Measurements from ENCODE around the gene MRPS9.

The MRPS9 gene

GRCh38 chr2:105037572-105038382 is at the start of gene MRPS9:
MRPS9 (plus strand) TSS chr2:105038069; CDS start chr2:105038093, 24 bp downstream.
- peak; percentile 98 for DNase-seq
- in situ Hi-C loops (cut with HindIII; ENCODE audit: low pct_ligation_motif_present, low pct_unique_long_range_greater_than_20kb, low sequenced_read_pairs): no loop called here

GRCh38 chr2:105005181-105005951 is 32.5 kb upstream of the MRPS9 start:
- in situ Hi-C loops (cut with HindIII; ENCODE audit: low pct_ligation_motif_present, low pct_unique_long_range_greater_than_20kb, low sequenced_read_pairs): no loop called here
- no peak for DNase-seq

- in situ Hi-C loops (cut with HindIII; ENCODE audit: low pct_ligation_motif_present, low pct_unique_long_range_greater_than_20kb, low sequenced_read_pairs): no loop called here
- DNase-seq: no peak
Measured at GRCh38 chr2:105007367-105007766, 30.5 kb upstream of the MRPS9 start.

GRCh38 chr2:105032476-105032875 is 5.4 kb upstream of the MRPS9 start:
- in situ Hi-C loops (cut with HindIII; ENCODE audit: low pct_ligation_motif_present, low pct_unique_long_range_greater_than_20kb, low sequenced_read_pairs): no loop called here
- no peak for DNase-seq

GRCh38 chr2:105034170-105034569 is 3.7 kb upstream of the MRPS9 start:
- DNase-seq: no peak
- in situ Hi-C loops (cut with HindIII; ENCODE audit: low pct_ligation_motif_present, low pct_unique_long_range_greater_than_20kb, low sequenced_read_pairs): no loop called here

- peak; percentile 12 for DNase-seq
- in situ Hi-C loops (cut with HindIII; ENCODE audit: low pct_ligation_motif_present, low pct_unique_long_range_greater_than_20kb, low sequenced_read_pairs): no loop called here
Measured at GRCh38 chr2:105038383-105039061, 653 bp downstream of the MRPS9 start.

- no peak for DNase-seq
- in situ Hi-C loops (cut with HindIII; ENCODE audit: low pct_ligation_motif_present, low pct_unique_long_range_greater_than_20kb, low sequenced_read_pairs): no loop called here
Measured at GRCh38 chr2:105039559-105039958, 1.7 kb downstream of the MRPS9 start.

- no peak for DNase-seq
- in situ Hi-C loops (cut with HindIII; ENCODE audit: low pct_ligation_motif_present, low pct_unique_long_range_greater_than_20kb, low sequenced_read_pairs): no loop called here
Measured at GRCh38 chr2:105042189-105042588, 4.3 kb downstream of the MRPS9 start.

- in situ Hi-C loops (cut with HindIII; ENCODE audit: low pct_ligation_motif_present, low pct_unique_long_range_greater_than_20kb, low sequenced_read_pairs): no loop called here
- DNase-seq: no peak
Measured at GRCh38 chr2:105052773-105053172, 14.9 kb downstream of the MRPS9 start.

GRCh38 chr2:105055613-105056012 is 17.7 kb downstream of the MRPS9 start:
- in situ Hi-C loops (cut with HindIII; ENCODE audit: low pct_ligation_motif_present, low pct_unique_long_range_greater_than_20kb, low sequenced_read_pairs): no loop called here
- no peak for DNase-seq

- no peak for DNase-seq
- in situ Hi-C loops (cut with HindIII; ENCODE audit: low pct_ligation_motif_present, low pct_unique_long_range_greater_than_20kb, low sequenced_read_pairs): no loop called here
Measured at GRCh38 chr2:105056245-105056644, 18.4 kb downstream of the MRPS9 start.

GRCh38 chr2:105057005-105057404 is 19.1 kb downstream of the MRPS9 start:
- in situ Hi-C loops (cut with HindIII; ENCODE audit: low pct_ligation_motif_present, low pct_unique_long_range_greater_than_20kb, low sequenced_read_pairs): no loop called here
- no peak for DNase-seq

- DNase-seq: no peak
- in situ Hi-C loops (cut with HindIII; ENCODE audit: low pct_ligation_motif_present, low pct_unique_long_range_greater_than_20kb, low sequenced_read_pairs): no loop called here
Measured at GRCh38 chr2:105061560-105061959, 23.7 kb downstream of the MRPS9 start.

GRCh38 chr2:105062158-105062557 is 24.3 kb downstream of the MRPS9 start:
- no peak for DNase-seq
- in situ Hi-C loops (cut with HindIII; ENCODE audit: low pct_ligation_motif_present, low pct_unique_long_range_greater_than_20kb, low sequenced_read_pairs): no loop called here

GRCh38 chr2:105068387-105068786 is 30.5 kb downstream of the MRPS9 start:
- in situ Hi-C loops (cut with HindIII; ENCODE audit: low pct_ligation_motif_present, low pct_unique_long_range_greater_than_20kb, low sequenced_read_pairs): no loop called here
- no peak for DNase-seq

GRCh38 chr2:105068875-105069274 is 31.0 kb downstream of the MRPS9 start:
- in situ Hi-C loops (cut with HindIII; ENCODE audit: low pct_ligation_motif_present, low pct_unique_long_range_greater_than_20kb, low sequenced_read_pairs): no loop called here
- DNase-seq: no peak

- in situ Hi-C loops (cut with HindIII; ENCODE audit: low pct_ligation_motif_present, low pct_unique_long_range_greater_than_20kb, low sequenced_read_pairs): no loop called here
- DNase-seq: no peak
Measured at GRCh38 chr2:105070010-105070865, 32.4 kb downstream of the MRPS9 start.

GRCh38 chr2:105071379-105071778 is 33.5 kb downstream of the MRPS9 start:
- in situ Hi-C loops (cut with HindIII; ENCODE audit: low pct_ligation_motif_present, low pct_unique_long_range_greater_than_20kb, low sequenced_read_pairs): no loop called here
- DNase-seq: no peak

Measured in ACHN (cell line).